HG03097 (cell line): ENCODE results near the gene TYW1.
A peak's percentile ranks its signal among the peaks of the same experiment; 100 is the strongest.
"Not testable (repeated sequence)": the region's sequence is repeated elsewhere in the genome, so short reads cannot be mapped to it uniquely, and the experiment has no call there.

Experiments used
- ATAC-seq: cut with Tn5 transposase; IDR thresholded peaks from one replicate; pipeline ENCODE4 v1.9.1; 2021; ENCODE audit not compliant: unreplicated experiment, low FRiP score

TYW1 gene

GRCh38 chr7:66996444-66997191 is at the start of gene TYW1:
Gene TYW1, plus strand, starts transcription at chr7:66996833. Its CDS starts 146 bp downstream, at chr7:66996979.
- ATAC-seq: peak; percentile 87

- ATAC-seq: no peak
Observed at GRCh38 chr7:66948480-66949109, 48.0 kb upstream of the TYW1 start.

DNA sequence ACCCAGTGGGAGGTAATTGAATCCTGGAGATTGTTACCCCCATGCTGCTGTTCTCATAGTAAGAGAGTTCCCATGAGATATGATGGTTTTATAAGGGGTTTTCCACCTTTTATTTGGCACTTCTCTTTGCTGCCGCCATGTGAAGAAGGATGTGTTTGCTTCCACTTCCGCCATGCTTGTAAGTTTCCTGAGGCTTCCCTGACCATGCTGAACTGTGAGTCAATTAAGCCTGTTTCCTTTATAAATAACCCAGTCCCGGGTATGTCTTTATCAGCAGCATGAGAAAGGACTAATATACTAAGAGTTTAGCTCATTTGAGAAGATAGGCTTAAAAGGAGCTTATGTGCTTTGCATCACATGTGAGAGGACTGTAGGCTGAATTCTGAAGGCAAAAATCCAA is 46.3 kb upstream of the TYW1 start:
- no peak for ATAC-seq

DNA sequence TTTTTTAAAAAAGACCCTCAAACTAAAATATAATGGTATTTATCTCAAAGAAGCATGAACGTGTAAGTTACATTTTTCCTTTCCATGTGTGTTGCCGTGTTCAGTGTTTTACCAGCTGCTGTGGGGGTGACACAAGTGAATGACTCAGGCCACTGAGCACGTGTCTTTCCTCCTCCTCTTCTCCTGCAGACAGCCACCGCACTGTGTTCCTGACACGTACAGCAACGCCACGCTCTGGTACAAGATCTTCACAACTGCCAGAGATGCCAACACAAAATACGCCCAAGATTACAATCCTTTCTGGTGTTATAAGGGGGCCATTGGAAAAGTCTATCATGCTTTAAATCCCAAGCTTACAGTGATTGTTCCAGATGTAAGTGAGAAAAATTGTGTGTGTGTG is 45.9 kb upstream of the TYW1 start:
- no peak for ATAC-seq

- ATAC-seq: no peak
Observed at GRCh38 chr7:66952343-66953043, 44.1 kb upstream of the TYW1 start.

DNA sequence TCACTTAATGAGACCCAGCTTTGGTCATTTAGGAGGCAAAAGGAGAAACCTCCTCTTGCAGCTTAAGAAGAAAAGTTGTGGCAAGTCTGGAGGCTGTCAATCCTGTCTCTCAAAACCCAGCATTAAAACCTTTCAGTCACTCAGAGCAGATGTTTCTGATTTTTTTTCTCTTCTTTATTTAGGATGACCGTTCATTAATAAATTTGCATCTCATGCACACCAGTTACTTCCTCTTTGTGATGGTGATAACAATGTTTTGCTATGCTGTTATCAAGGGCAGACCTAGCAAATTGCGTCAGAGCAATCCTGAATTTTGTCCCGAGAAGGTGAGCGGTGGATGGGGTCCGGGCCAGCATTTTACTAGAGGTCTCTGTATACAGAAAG is 43.6 kb upstream of the TYW1 start:
- no peak for ATAC-seq

- no peak for ATAC-seq
Observed at GRCh38 chr7:66957595-66958290, 38.9 kb upstream of the TYW1 start.

DNA sequence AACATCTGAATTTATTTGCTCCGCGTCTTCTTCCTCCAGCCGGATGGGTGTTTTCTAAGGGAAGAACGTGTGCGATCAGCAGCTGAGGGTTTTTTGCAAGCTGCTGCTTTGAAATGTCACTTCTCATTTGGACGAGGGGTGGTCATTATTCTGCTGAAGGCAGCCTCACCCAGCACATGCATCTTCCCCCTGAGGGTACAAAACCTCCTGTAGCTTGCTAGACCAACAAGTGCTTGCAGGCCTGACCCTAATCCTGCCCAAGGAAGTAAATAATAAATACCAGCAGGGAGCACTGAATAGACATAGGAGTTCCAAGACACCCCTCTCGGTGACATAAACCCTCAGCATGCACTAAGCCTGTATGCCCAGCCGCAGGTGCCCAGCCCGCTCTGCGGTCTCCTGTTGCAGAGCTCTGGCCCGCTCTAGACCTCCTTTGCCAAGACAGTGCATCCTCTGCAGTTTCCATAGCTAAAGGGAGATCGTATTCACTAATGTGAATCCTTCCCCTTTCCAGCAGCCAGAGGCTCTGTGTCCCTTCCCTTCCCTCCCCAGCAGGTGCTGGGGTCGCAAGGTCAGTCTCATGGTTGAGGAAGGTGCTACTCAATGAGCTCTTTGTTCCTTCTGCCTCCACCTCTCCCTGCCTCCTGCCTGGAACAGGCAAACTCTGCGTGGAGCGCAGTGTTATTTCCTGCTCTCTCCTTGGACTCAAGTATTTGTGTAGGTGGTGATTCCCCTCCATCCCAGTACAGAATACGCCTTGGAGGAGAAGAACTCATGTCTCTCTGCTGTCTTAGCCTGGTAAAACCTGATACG is 37.9 kb upstream of the TYW1 start:
- ATAC-seq: no peak

- ATAC-seq: no peak
Observed at GRCh38 chr7:66960192-66960591, 36.4 kb upstream of the TYW1 start.

DNA sequence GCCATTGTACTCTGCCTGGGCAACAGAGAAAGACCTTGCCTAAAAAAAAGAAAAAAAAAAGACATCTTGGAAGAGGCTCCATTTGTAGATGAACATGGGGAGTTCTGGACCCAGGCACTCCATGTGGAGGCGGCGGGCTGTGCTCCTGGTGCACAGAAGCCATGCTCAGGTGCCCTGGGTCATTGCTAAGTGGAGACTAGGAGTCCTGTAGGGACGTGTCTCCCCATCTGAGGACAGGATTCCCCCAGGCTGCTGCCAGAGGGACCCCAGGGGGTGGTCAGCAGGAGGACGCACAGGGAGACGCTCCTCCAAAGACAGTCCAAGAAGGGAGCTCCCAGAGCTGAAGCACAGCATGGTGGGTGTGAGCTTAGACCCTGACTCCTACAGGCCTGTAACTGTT is 35.5 kb upstream of the TYW1 start:
- ATAC-seq: no peak

- no peak for ATAC-seq
Observed at GRCh38 chr7:66964411-66964810, 32.2 kb upstream of the TYW1 start.

DNA sequence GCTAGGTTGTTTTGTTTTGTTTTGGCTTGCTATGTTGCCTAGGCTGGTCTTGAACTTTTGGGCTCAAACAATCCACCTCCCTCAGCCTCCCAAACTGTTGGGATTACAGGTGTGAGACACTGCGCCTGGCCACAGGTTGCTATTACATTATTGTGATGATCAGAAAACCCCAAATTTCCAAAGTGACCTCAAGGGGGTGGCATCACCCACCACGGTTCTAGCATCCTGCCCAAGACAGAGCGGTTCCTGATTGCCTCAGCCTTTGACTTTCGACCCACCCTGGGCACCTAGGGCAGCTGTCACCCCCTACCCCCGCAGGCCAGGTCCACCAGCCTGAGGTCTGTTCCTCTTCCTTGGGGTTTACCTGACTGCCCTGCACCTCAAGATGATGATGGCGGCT is 29.6 kb upstream of the TYW1 start:
- no peak for ATAC-seq

GRCh38 chr7:66969001-66969400 is 27.6 kb upstream of the TYW1 start:
- not testable (repeated sequence) for ATAC-seq

DNA sequence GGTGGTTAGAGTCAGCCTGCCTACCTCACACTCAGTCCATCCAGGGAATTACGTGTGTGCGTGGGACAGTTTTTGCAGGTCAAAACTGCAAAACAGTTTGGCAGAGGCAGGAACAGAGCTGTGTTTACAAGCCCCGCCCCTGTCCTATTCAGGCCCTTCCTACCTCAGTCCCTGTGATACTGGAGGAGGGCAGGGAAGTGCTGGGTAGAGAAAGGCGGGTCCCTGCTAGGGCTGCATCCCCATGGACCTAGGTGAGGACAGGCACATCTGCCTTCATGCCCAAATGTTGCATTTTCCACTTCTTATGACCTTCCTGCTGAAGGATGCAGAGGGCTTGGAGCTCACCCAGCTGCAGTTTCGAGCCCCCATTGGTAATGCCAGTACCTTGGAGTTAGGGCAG is 26.3 kb upstream of the TYW1 start:
- ATAC-seq: no peak

- no peak for ATAC-seq
Observed at GRCh38 chr7:66974986-66975590, 21.5 kb upstream of the TYW1 start.

GRCh38 chr7:66978312-66978711 is 18.3 kb upstream of the TYW1 start:
- ATAC-seq: not testable (repeated sequence)

DNA sequence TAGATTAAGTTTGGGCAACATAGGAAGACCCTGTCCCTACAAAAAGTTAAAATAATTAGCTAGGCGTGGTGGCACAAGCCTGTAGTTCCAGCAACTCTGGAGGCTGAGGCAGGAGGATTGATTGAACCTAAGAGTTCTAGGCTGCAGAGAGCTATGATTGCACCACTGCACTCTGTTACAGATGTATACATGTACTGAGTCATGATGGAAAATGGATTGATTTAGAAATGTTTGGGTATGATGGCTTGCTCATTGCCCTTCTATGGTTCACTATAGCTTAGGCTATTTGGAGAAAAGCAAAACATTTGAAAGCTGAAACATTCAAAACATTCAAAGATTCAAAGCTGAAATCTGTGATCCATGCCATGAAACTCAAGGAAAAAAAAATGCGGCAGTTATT is 17.6 kb upstream of the TYW1 start:
- not testable (repeated sequence) for ATAC-seq

DNA sequence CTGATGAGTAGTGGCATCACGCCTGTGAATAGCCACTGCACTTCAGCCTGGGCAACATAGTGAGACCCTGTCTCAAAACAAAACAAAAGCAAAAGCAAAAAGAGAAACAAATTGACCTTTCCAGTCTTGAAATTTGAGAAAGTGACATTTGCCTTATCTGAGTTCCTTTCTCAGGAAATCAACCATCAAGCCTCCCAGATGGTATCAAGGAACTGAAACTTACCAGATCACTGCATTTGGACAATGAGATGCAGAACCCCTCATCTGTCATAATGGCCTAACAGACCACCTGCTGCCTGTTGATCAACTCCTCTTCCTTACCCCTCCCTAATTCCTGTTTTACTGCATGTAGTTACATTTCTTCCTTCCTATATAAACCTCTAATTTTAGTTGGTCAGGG is 16.3 kb upstream of the TYW1 start:
- not testable (repeated sequence) for ATAC-seq

DNA sequence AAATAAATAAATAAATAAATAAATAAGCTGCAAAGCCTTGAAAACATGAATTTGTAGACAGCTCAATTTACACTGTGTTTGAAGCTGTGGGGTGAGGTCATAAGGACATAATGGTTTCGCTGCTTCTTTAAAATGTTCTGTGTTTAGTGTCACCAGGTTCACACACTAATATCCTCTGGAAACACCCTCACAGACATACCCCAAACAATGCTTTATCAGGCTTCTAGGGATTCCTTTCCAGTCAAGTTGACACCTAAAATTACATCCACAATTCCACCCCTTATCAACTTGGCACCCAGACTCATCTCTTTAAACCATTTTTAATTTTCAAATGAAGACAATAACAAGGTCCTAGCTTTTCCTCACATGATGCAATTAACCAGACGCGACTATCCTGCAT is 7.1 kb upstream of the TYW1 start:
- ATAC-seq: not testable (repeated sequence)

DNA sequence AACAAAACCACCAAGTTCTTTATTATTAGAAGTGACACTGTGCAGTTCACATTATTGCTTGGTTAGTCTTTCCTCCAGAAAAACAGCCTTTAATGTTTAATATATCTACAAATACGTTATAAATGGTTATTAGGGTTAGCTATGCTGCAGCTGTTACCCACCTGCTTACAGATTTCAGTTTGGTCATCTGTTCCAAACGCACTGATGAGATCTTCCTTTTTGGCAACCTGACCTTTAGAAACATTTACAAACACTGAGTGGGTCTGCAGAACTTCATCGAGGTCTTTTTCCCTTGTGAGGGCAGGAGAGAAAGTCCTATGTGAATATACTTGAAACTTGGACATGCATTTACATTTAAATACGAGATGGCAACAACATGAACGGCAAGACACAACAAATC is 2.6 kb upstream of the TYW1 start:
- not testable (repeated sequence) for ATAC-seq
